GM21381 (cell line): ENCODE measurements around the gene C1orf21.

ENCODE experiments used
- ATAC-seq: cut with Tn5 transposase; IDR thresholded peaks from one replicate; pipeline ENCODE4 v1.9.1; 2021; ENCODE audit warnings: mild to moderate bottlenecking, moderate library complexity; ENCODE audit not compliant: unreplicated experiment

Gene C1orf21

DNA sequence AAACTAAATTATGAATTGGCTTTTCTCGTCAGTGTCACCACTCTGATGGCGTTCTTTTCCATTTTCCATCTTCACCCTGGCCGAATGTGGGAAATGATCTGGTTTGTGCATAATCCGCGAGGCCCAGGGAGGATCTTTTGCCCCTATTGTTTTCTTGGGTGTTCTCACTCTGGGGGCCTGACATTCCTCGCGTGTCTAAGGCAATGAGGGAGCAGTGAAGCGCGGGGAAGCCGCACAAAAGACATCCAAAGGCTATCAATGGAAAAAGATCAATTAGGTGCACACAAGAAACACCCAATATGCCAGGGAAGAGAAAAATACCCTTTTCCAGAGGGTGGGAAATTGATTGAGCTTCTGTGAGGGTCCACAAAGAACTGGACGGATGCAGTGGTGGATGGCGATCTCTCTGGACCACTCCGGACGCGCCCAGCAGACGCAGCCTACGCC lies 941 bp upstream of the C1orf21 start:
- no peak for ATAC-seq

DNA sequence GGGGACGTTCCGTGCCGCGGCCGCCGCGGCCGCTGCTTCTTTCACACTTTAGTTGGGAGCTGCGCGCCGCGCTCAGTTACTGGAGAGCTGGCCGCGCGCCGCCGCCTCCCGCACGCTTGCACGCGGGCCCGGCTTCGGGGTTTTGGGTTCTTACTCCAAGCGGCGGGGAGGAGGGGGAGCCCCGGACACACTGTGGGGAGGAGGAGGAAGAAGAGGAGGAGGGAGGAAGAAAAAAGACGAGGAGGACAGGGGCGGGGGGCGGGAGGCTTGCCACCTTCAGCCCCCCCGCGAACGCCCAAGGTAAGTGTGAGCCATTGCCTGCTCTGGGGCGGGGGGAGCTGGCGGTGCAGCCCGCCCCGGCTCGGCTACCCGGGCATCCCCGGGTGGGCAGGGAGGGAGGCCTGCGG lies 243 bp downstream of the C1orf21 start:
- ATAC-seq: no peak

DNA sequence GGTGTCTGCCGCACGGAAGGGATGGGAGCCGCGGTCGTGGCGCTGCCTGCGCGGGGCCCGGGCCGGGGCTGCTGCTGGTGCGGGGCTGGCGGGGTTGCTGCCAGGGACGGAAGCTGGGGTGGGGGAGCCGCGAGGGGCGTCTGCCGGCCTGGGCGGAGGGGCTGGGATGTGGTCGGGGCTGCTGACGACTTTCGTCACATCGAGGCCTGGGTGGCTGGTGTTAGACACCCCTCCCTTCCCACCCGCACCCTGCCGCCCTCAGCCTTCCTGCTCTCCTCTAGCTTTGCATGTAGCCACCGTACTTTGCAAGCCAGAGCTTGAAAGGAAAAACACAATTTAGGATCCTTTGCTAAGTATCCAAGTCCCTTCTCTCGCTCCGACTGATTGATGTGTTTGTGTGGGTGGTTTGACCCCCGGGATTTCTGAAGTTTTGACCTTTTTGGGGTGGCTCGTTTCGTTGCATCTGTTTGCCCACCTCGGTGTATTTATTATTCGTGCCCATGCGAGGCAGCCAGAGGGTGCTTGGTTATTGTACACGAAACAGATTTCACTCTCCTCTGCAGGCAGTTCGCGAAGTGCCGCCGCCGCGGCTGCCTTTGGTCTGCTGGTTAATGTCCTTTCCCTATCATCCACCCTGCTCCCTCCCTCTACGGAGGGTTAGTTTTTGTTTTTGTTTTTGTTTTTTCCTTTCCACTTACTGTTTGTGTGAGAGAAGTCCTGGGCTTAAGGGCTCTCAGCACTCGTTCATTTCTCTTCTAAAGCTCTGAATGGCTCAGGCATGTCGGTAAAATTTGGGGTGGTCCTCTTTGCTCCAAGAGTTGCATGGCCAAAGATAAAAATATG lies 868 bp downstream of the C1orf21 start:
- ATAC-seq: peak; percentile 11

DNA sequence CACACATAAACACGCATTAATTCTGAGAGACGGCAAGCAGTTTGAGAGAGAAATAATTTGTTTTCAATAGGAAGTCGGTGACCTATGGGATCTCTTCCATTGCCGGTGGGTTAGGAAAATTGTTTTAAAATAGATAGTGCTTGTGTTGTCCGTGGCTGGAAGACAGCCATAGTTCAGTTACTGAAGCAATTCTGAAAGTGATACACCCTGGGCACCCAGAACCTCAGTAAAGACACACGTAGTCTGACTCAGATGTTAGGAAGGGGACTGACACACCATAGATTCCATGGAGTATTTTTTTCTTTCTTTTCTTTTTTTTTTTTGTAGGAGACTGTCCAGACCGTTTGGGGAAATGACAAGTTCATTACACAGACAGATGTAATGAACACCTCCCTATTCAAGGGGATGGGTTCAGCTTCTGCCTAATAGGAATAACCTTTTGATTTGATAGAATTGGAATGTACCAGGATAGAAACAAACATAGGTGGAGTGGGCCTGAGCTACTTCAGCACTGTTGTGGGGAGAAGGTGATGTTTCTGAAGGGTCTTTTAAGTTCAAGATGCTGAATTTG lies 1.6 kb downstream of the C1orf21 start:
- no peak for ATAC-seq

DNA sequence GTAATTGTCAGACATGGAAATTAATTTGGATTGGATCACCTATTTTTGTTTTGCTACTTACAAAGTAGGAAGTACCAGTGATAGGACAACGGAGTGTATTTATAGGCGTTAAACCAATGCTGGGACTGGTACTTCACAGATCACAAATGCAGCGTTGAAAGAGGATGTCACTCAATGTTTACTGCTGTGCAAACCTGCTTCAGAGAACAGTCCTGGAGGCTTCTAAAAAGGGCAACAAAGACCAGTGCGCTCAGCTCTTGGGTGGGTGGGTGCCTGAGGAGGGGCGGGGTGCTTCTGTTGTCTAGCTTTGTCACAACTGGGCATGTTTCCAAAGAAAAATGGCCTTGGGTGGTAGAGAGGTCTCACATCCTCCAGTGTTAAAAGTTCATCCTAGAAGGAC lies 2.1 kb downstream of the C1orf21 start:
- ATAC-seq: no peak

DNA sequence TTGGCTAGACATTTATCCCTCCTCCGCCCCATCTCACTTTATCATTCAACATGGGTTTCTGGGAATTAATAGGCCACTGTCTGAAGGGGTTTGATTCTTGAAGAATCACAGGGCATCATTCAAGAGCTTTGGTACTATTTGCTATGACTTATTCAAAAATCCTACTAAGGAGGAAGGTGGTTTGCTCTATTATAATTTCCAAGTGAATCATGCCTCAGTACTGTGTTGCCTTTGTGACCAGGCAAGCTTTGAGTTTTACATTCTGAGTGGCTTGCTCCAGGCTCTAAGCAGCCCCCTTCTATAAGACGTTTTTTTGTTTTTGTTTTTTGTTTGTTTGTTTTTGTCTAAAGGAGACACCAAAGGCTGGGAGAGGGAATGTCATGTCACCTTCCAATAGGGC lies 2.6 kb downstream of the C1orf21 start:
- ATAC-seq: no peak

DNA sequence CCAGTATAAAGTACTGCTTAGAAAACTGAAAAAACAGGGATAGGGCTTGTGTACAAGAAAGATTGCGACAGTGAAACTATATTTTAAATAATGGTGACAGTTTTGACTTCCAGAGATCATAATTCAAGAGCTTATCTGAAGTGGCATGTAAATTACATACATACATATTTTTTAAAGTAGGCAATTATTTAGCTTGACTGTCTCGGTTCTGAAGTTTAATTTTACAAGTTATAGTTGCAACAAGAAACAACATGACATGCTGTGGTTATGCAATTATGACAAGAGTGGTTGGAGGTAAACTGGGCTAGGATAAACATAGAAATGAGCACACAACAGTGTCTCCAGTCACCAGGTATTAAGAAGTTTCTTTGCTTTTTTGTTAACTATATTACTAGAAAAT lies 4.1 kb downstream of the C1orf21 start:
- no peak for ATAC-seq

DNA sequence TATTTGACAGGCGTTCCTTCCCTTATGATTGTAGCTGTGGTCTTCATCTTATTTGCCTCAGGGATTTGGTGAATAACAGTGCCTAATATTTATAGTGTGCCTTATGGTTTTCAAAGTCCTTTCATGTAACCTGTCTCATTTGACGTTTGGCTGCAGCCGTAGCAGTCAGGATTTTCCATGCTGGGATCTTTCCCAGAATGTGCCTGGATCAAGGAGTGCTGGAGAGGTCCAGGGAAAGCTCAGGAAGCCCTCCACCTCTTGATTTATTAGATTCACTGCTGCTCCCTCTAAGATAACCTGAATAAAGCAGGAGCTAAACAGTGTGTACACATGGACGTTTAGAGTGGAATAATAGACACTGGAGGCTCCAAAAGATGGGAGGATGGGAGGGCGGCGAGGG lies 5.2 kb downstream of the C1orf21 start:
- ATAC-seq: no peak

DNA sequence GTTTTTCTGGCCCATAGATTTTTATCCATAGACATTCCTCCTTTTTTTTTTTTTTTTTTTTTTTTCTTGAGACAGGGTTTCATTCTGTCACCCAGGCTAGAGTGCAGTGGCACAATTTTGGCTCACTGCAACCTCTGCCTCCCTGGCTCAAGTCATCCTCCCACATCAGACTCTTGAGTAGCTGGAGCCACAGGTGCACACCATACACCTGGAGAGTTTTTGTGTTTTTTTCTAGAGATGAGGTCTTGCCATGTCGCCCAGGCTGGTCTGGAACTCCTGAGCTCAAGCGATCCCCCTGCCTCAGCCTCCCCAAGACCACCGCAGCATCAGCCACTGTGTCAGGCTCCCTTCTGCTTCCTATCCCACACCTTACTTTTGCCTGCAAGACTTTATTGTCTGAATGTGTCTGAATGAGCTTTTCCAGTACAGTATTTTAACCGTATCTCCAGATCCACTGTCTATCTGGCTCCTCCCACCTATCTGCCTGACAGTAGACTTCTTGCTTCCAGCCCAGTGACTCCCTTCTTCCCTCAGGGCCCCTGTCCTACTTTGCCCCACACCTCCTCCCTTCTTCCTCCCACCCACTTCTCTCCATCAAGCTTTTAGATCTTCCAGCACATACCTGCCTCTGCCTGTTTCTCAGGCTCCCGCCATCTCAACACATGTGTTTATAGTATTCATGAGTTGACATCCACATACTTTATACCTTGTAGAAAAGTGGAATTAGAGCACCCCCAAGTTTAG lies 6.1 kb downstream of the C1orf21 start:
- ATAC-seq: no peak

DNA sequence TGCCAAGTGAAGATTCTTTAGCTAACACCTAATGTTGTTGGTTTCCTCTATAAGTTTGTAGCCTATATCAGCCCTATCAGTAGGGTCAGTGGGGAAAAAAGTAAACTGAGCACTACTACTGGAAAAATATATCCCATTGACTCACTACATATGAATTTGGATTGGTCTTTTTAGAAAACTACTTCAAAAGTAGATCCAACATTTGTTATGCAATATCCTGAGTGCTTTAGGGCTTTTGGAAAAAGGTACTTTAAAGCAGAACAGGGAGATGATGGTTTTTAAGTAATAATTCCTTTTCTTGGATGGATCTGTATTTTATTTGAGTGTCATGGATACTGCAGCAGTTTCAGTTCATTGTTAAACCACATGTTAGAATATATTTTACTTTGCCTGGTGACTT lies 7.1 kb downstream of the C1orf21 start:
- no peak for ATAC-seq

DNA sequence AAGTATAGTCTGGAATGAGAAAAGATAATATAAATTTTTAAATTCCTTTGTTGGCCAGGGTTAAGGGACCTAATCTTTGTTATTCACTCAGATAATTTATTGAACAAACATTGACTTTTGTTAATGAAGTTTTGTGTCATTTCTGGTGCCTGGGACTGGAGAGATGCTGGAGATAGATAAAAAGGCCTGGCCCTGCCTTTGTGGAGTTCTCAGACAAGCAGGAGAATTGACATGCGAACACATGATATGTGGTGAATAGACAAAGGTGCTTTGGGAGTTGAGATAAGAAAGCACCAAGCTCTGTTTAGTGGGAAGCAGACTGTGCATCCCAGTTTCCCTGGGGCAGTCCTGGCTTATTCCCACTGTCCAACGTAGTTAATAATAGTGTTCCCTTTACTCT lies 8.5 kb downstream of the C1orf21 start:
- no peak for ATAC-seq

DNA sequence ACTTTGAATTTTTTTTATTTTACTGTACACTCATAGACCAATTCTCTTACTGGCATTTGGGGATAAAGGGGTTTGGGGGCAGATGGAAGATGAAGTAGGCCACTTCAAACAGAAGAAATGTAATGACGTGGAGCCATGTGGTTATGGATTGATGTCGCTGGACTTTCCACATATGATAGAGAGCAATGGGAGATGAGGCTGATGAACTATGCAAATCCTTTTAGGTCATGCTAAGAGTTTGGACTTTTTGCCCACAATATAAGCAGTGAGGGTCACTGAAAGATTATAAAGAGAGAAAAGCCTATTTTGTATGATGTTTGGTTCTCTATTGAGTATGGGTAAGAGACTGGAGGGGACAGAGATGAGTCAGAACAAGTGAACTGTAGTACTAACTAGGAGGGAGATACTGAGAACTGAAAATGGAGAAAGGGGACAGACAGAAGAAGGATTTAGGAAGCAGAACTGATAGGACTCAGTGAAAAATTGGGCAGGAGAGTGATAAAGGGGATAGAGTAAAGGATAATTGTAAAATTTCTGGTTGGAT lies 9.2 kb downstream of the C1orf21 start:
- ATAC-seq: no peak

DNA sequence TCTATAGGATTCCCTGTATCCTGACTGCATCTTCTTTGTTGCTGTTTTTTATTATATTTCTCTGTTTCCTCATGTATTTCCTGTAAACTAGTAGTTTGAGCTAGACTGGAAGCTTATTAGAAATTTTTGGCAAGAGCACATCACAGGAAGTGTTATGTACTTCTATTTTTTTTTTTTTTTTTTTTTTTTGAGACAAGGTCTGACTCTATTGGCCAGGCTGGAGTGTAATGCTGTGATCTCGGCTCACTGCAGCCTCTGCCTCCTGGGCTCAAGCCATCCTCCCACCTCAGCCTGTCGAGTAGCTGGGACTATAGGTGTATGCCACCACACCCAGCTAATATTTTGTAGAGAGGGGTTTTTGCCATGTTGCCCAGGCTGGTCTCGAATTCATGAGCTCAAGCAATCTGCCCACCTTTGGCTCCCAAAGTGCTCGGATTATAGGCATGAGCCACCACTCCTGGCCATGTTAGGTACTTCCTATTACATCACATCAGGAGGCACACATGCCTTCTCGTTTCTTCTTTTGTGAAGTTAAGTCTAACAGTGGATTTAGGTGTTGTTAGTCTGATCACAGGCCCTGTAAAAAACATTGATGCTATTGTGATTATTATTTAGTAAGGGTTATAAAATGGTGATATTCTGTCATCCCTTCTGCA lies 12.5 kb downstream of the C1orf21 start:
- ATAC-seq: no peak

DNA sequence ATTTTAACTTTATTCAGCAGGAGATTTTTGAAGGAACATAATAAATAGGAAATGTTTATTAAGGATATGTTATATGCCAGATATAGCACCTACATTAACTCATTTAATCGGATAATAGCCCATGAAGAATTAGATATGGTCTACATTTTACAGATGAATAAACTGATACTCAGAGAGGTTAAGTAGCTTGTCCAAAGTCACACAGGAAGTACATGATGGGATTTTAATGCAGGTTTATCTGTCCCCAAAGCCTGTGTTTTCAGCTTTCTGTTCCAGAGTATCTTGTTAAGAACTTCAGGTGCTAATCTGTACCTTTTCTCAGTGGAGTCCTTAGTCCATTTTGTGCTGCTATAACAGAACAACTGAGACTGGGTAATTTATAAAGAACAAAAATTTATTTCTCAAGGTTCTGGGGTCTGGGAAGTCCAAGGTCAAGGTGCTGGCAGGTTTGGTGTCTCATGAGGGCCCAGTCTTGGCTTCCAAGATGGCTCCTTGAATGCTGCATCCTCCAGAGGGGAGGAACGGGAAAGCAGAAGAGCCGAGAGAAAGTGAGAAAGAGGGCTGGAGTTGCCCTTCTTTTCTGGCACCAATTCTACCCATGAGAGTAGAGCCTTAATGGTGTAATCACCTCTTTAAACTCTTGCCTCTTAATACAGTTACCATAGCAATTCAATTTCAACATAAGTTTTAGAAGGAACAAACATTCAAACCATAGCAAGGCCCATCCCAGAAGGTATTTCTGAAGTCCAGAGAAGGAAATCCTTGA lies 17.3 kb downstream of the C1orf21 start:
- no peak for ATAC-seq

DNA sequence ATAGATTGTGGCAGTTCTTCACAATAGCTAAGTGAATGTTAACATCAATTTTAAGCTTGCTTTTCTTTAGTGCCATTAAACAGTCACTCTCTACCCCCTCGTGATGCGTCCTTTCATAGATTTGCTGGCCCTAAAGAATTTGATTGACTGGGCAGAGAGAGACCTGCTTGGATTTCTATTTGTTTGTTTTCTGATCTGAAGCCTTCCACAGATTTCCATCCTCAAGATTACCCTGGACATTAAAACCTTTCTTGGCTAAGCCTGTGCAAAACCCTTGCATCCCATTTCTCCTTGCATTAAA lies 17.8 kb downstream of the C1orf21 start:
- ATAC-seq: no peak

DNA sequence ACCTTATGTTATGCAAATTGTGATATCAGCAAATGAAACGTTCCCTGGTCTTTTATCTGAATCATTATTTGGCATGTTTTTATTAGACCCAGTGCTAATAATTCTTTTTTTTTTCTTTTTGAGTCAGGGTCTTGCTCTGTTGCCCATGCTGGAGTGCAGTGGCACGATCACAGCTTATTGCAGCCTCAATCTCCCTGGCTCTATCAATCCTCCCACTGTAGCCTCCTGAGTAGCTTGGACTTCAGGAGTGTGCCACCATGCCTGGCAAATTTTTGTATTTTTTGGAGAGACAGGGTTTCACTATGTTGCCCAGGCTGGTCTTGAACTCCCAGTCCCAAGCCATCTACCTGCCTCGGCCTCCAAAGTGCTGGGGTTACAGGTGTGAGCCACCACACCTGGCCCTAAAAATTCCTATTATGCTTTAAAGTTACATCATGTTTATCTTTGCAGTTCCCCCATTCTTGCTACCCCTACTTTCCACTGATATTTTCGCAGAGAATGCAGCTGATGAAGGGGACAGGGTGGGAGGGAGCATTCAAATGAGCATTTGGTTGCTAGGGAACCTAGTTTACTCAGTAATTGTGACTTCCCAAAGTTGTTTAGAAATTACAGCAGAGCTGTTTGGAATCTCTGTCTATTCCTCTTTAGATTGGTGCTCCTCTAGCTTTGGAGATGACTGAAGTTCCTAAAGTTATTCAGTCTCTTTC lies 18.4 kb downstream of the C1orf21 start:
- no peak for ATAC-seq

DNA sequence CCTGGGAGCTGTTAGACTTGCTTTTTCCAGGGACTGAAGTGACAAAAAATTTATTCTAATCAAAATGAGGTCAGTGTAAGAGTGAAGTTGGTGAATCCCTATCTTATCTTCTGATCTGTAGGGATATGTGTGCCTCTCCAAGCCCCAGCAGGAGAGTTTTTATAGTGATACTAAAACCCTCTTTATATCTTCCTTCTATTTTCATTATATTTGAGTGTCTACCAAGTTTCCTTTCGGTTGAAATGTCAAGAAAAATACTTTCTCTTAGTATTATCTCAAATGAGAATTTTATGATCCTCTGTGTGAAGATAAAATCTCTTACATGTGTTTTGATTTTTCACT lies 18.9 kb downstream of the C1orf21 start:
- no peak for ATAC-seq

DNA sequence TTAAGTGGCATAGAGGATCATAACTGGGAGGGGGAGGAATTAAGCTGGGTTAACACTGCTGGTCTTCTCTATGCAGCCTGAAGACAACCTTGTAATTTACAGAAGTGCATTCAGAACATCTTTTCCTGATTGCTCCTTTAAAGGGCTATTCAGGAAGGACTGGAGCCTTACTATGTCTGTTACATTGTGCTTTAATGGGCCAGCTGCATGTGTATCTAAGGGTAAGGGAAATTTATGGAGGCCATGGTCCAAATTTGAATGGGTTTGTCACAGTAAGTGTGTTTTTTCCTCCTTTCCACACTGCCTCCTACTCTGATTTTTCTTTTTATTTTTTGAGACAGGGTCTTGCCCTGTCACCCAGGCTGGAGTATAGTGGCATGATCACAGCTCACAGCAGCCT lies 19.6 kb downstream of the C1orf21 start:
- no peak for ATAC-seq

DNA sequence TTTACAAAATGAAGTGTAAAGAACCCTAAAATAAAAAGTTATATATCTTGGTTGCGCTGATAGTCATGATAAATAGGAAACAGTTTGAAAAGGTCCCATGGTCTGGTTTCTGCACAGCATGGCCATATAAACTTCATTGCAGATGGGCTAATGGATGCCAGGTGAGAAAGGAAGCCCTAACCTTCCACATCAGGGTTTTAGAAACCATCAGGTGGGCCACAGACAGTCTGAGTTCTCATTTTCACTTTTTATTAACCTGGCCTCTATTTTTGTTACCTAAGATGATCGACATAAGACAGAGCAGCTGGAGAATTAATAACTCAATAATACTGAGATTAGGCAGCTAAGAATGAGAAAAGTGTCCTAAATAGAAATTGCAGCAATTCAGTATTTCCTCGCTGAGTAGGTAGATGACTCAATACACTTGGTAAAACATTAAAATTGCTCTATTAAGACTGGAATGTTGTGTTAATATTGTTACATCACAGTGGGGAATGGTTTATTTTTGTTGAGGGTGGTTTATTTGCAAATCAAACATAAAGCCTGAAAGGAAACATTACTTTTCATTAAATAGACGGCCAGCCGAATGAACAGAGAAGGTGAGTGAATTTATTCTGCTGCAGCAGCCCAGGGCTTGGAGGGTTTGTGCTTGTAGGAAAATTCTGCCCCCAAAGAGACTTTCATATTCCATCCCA lies 21.1 kb downstream of the C1orf21 start:
- no peak for ATAC-seq

DNA sequence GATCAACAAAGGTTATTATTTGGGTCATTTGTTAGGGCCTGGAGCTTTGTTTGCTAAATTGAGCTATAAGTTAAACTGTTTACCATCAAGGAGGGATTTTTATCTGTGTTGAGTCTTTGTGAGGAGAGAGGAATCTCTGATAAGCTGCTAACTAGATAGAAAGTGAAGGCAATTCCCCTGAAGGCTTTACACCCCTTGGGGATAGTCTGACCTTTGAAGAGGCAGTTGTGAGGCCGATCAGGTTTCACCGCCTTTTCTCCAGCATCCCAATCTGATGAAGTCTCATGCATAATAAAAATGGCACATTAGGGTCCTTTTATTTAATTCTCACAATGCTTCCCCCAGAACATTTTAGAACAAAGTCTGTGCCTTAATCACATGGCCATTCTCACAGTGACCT lies 21.8 kb downstream of the C1orf21 start:
- ATAC-seq: no peak
